Endodermal cell (in vitro differentiated cells): Measurements from ENCODE around the gene REEP1. TPM values are rescaled to one million over a fixed set of nuclear protein-coding genes. Genes with fewer than 3 reads are reported as not detected.
A peak's percentile ranks its signal among the peaks of the same experiment; 100 is the strongest.

Experiments used
- DNase-seq: peaks from one replicate; pipeline ENCODE4 v3.0.0-alpha.2; 2017
- H3K27ac ChIP-seq: 2 replicates; pipeline ENCODE4 v1.5.1; 2013; ENCODE audit warnings: mild to moderate bottlenecking, low read depth, low read length, moderate library complexity
- H3K27me3 ChIP-seq: 2 replicates; pipeline ENCODE4 v1.6.1; 2013; ENCODE audit warnings: mild to moderate bottlenecking, low read length, moderate library complexity; ENCODE audit not compliant: insufficient read depth, control insufficient read depth, poor library complexity, severe bottlenecking
- H3K36me3 ChIP-seq: 2 replicates; pipeline ENCODE4 v1.7.0; 2013; ENCODE audit warnings: mild to moderate bottlenecking, low read length, moderate library complexity; ENCODE audit not compliant: control insufficient read depth, insufficient read depth
- H3K4me1 ChIP-seq: one replicate; pipeline ENCODE4 v1.7.0; 2013; ENCODE audit warnings: low read length; ENCODE audit not compliant: control insufficient read depth, insufficient read depth
- H3K4me3 ChIP-seq: 2 replicates; pipeline ENCODE4 v1.5.1; 2013; ENCODE audit warnings: mild to moderate bottlenecking, low read length, moderate library complexity
- H3K9ac ChIP-seq: 2 replicates; pipeline ENCODE4 v1.6.1; 2013; ENCODE audit warnings: mild to moderate bottlenecking, low read length, moderate library complexity; ENCODE audit not compliant: poor library complexity, severe bottlenecking; ENCODE audit errors: extremely low read depth
- H3K9me3 ChIP-seq: 2 replicates; pipeline ENCODE4 v1.6.1; 2013; ENCODE audit warnings: mild to moderate bottlenecking, low read length, moderate library complexity; ENCODE audit not compliant: control insufficient read depth
- H3K27ac Mint-ChIP-seq: 2 replicates; pipeline ENCODE4 v1.8.0; 2020; ENCODE audit warnings: mixed read lengths
- H3K27me3 Mint-ChIP-seq: 2 replicates; pipeline ENCODE4 v1.8.0; 2021; ENCODE audit warnings: mild to moderate bottlenecking, mixed read lengths; ENCODE audit not compliant: insufficient read depth
- H3K36me3 Mint-ChIP-seq: 2 replicates; pipeline ENCODE4 v1.8.0; 2020; ENCODE audit warnings: low read depth, mixed read lengths
- H3K4me1 Mint-ChIP-seq: 2 replicates; pipeline ENCODE4 v1.8.0; 2020; ENCODE audit warnings: mixed read lengths
- H3K4me3 Mint-ChIP-seq: 2 replicates; pipeline ENCODE4 v1.8.0; 2020; ENCODE audit warnings: mild to moderate bottlenecking, moderate library complexity, mixed read lengths
- H3K9me3 Mint-ChIP-seq: 2 replicates; pipeline ENCODE4 v1.8.0; 2020; ENCODE audit warnings: mild to moderate bottlenecking, mixed read lengths
- WGBS, 2 experiments: methylation state at CpG; one replicate each; pipeline versions ENCODE4 v1.1.5 to v1.1.7; 2013; ENCODE audit warnings: missing lambda C conversion rate in 2 of 2, mixed read lengths in 1 of 2; ENCODE audit not compliant: insufficient coverage in 1 of 2, insufficient read length in 1 of 2; 5-methylcytosine and 5-hydroxymethylcytosine counted together
- total RNA-seq, 2 donors: library from RNA; stranded (reverse); fragmentation: NEBNext Ultra II Directional in 1 of 2; extraction: Animal tissue kit (Norgen Biotek cat#: 25700) in 1 of 2; gene quantifications; 2 replicates in 1 of 2; 3 replicates in 1 of 2; pipeline ENCODE4 v1.2.1, GENCODE V29; 2021
- TF ChIP-seq, protein P1 (sequence below): fragments of 200-600 bp; sonication (generic); conservative IDR thresholded peaks from 2 replicates; pipeline ENCODE4 v1.5.0; 2021; ENCODE audit warnings: antibody characterized with exemption, mild to moderate bottlenecking

The REEP1 gene
- total RNA-seq, 2 donors from 2014 or later = 2.9 to 3.8 TPM

- Histone ChIP-seq H3K4me3 (no peak overlapping the region), H3K27ac (no peak overlapping the region), H3K4me1 (no peaks in the 10 kb centered on the region), H3K9me3 (no peaks in the 10 kb centered on the region), H3K36me3 (no peaks in the 10 kb centered on the region), H3K9ac (no peak overlapping the region), H3K27me3 (no peaks in the 10 kb centered on the region)
- H3K27me3 Mint-ChIP-seq = peaks cover 3% of the 10 kb centered on the region
- peak overlapping the region; percentile 75 for H3K27ac Mint-ChIP-seq
- peak; percentile 90 for DNase-seq
- no peaks in the 10 kb centered on the region for H3K36me3 Mint-ChIP-seq
- H3K9me3 Mint-ChIP-seq = no peaks in the 10 kb centered on the region
- H3K4me3 Mint-ChIP-seq = no peak overlapping the region
- TF ChIP-seq, protein P1, sequence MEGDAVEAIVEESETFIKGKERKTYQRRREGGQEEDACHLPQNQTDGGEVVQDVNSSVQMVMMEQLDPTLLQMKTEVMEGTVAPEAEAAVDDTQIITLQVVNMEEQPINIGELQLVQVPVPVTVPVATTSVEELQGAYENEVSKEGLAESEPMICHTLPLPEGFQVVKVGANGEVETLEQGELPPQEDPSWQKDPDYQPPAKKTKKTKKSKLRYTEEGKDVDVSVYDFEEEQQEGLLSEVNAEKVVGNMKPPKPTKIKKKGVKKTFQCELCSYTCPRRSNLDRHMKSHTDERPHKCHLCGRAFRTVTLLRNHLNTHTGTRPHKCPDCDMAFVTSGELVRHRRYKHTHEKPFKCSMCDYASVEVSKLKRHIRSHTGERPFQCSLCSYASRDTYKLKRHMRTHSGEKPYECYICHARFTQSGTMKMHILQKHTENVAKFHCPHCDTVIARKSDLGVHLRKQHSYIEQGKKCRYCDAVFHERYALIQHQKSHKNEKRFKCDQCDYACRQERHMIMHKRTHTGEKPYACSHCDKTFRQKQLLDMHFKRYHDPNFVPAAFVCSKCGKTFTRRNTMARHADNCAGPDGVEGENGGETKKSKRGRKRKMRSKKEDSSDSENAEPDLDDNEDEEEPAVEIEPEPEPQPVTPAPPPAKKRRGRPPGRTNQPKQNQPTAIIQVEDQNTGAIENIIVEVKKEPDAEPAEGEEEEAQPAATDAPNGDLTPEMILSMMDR = peak; percentile 99
- H3K4me1 Mint-ChIP-seq = peaks cover 10% of the 10 kb centered on the region
- WGBS, 2 experiments = 50 to 58% methylated on average over 3 to 5 of the region's 5 CpGs
Measured at GRCh38 chr2:86221066-86221684, 116.3 kb downstream of the REEP1 start.

- no peaks in the 10 kb centered on the region for H3K36me3 ChIP-seq
- Mint-ChIP-seq H3K36me3 (no peaks in the 10 kb centered on the region), H3K27ac (no peak overlapping the region), H3K9me3 (no peaks in the 10 kb centered on the region), H3K27me3 (peaks cover 3% of the 10 kb centered on the region), H3K4me1 (peaks cover 10% of the 10 kb centered on the region), H3K4me3 (no peak overlapping the region)
- TF ChIP-seq, protein P1 = no peak
- DNase-seq = no peak
- no peaks in the 10 kb centered on the region for H3K4me1 ChIP-seq
- no peak overlapping the region for H3K4me3 ChIP-seq
- H3K9me3 ChIP-seq = no peaks in the 10 kb centered on the region
- no peak overlapping the region for H3K9ac ChIP-seq
- no peak overlapping the region for H3K27ac ChIP-seq
- 80 to 95% methylated on average over 1 to 4 of the region's 5 CpGs for whole genome bisulfite sequencing, 2 experiments
- no peaks in the 10 kb centered on the region for H3K27me3 ChIP-seq
Measured at GRCh38 chr2:86219896-86220295, 117.5 kb downstream of the REEP1 start.

DNA sequence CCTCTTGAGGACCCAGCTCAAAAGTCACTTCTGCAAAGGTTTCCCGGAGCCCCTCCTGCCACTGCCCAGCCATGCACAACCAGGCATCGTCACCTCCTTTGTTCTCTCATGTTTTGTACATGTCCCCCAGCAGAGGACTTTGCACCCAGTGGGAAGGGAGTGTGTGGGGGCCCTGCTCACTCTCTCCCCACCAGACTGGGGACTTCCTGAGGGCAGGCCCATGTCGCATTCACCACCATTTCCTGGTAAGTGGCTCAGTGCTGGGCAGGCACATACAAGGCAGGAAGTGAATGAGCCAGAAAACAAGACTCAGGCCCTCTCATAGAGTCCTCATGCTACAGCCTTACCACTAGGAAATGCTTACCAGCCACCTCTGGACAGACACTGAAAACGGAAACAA is 119.3 kb downstream of the REEP1 start:
- Mint-ChIP-seq H3K9me3 (no peaks in the 10 kb centered on the region), H3K36me3 (peaks cover 5% of the 10 kb centered on the region), H3K4me1 (peaks cover 14% of the 10 kb centered on the region), H3K27ac (no peak overlapping the region), H3K4me3 (no peak overlapping the region), H3K27me3 (peaks cover 3% of the 10 kb centered on the region)
- no peak for DNase-seq
- Histone ChIP-seq H3K27ac (no peak overlapping the region), H3K9ac (no peak overlapping the region), H3K27me3 (no peaks in the 10 kb centered on the region), H3K9me3 (no peaks in the 10 kb centered on the region), H3K36me3 (peaks cover 16% of the 10 kb centered on the region), H3K4me1 (peaks cover 3% of the 10 kb centered on the region), H3K4me3 (no peak overlapping the region)
- WGBS, 2 experiments = 96 to 100% methylated on average over 1 to 4 of the region's 4 CpGs
- TF ChIP-seq, protein P1 = no peak
